Activated CD8-positive, alpha-beta T cell treated with anti-CD3 and anti-CD28 coated beads for 36 hours (primary cell): ENCODE measurements around the gene UCHL3. TPM values are rescaled to one million over a fixed set of nuclear protein-coding genes. Genes with fewer than 3 reads are reported as not detected.

Experiments used
- ATAC-seq: fragments of 200-7000 bp; cut with Tn5 transposase; one replicate; pipeline ENCODE4 v1.10.0; 2021; ENCODE audit warnings: mild to moderate bottlenecking, moderate library complexity
- CTCF ChIA-PET: fragments of 350-600 bp; sonication (Branson Sonifier 250); formaldehyde crosslinking; loops from one replicate; lab custom pipeline; 2021; ENCODE audit warnings: antibody characterized with exemption; lab: Charles Lee
- POLR2A ChIA-PET: fragments of 350-600 bp; sonication (Branson Sonifier 250); formaldehyde crosslinking; loops from one replicate; lab custom pipeline; 2021; ENCODE audit warnings: antibody characterized with exemption; lab: Charles Lee
- DNase-seq: peaks from one replicate; pipeline ENCODE4 v3.0.0-alpha.2; 2020
- H3K27ac Mint-ChIP-seq: one replicate; pipeline ENCODE4 v1.8.0; 2021; ENCODE audit warnings: mild to moderate bottlenecking, mixed read lengths
- H3K27me3 Mint-ChIP-seq: one replicate; pipeline ENCODE4 v1.8.0; 2021; ENCODE audit warnings: mixed read lengths
- H3K36me3 Mint-ChIP-seq: one replicate; pipeline ENCODE4 v1.8.0; 2021; ENCODE audit warnings: low read depth, mixed read lengths
- H3K4me1 Mint-ChIP-seq: one replicate; pipeline ENCODE4 v1.8.0; 2021; ENCODE audit warnings: low read depth, mixed read lengths
- H3K4me3 Mint-ChIP-seq: one replicate; pipeline ENCODE4 v1.8.0; 2021; ENCODE audit warnings: mild to moderate bottlenecking, moderate library complexity, mixed read lengths
- H3K9me3 Mint-ChIP-seq: one replicate; pipeline ENCODE4 v1.8.0; 2021; ENCODE audit warnings: mixed read lengths
- intact Hi-C: fragments of 100-400 bp; cut with micrococcal nuclease; formaldehyde crosslinking; loops from one replicate; pipeline ENCODE4 v1.10.0; 2022
- total RNA-seq, 2 experiments: library from RNA; stranded (reverse); gene quantifications; one replicate each; pipeline ENCODE4 v1.2.3, GENCODE V29; 2021
- TF ChIP-seq, protein P1 (sequence below): fragments of 200-600 bp; IDR thresholded peaks from one replicate; pipeline ENCODE4 v1.8.0; 2022; ENCODE audit warnings: antibody characterized with exemption, mild to moderate bottlenecking

UCHL3 gene
- total RNA-seq, 2 experiments from 2014 or later, result 32.9 to 36.4 TPM

- POLR2A ChIA-PET, result no interaction called here
- peak overlapping the region; percentile 49 for H3K27ac Mint-ChIP-seq
- no peaks in the 10 kb centered on the region for H3K9me3 Mint-ChIP-seq
- H3K4me3 Mint-ChIP-seq, result peak overlapping the region; percentile 73
- H3K27me3 Mint-ChIP-seq, result peaks cover 18% of the 10 kb centered on the region
- intact Hi-C loops, result no loop called here
- H3K4me1 Mint-ChIP-seq, result peaks cover 8% of the 10 kb centered on the region
- no peaks in the 10 kb centered on the region for H3K36me3 Mint-ChIP-seq
- CTCF ChIA-PET, result no interaction called here
- DNase-seq (peak; percentile 55), ATAC-seq (peak; percentile 70)
- TF ChIP-seq, protein P1, sequence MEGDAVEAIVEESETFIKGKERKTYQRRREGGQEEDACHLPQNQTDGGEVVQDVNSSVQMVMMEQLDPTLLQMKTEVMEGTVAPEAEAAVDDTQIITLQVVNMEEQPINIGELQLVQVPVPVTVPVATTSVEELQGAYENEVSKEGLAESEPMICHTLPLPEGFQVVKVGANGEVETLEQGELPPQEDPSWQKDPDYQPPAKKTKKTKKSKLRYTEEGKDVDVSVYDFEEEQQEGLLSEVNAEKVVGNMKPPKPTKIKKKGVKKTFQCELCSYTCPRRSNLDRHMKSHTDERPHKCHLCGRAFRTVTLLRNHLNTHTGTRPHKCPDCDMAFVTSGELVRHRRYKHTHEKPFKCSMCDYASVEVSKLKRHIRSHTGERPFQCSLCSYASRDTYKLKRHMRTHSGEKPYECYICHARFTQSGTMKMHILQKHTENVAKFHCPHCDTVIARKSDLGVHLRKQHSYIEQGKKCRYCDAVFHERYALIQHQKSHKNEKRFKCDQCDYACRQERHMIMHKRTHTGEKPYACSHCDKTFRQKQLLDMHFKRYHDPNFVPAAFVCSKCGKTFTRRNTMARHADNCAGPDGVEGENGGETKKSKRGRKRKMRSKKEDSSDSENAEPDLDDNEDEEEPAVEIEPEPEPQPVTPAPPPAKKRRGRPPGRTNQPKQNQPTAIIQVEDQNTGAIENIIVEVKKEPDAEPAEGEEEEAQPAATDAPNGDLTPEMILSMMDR, result no peak
These were observed 87.0 kb downstream of the UCHL3 start for GRCh38 chr13:75636436-75637180.

DNA sequence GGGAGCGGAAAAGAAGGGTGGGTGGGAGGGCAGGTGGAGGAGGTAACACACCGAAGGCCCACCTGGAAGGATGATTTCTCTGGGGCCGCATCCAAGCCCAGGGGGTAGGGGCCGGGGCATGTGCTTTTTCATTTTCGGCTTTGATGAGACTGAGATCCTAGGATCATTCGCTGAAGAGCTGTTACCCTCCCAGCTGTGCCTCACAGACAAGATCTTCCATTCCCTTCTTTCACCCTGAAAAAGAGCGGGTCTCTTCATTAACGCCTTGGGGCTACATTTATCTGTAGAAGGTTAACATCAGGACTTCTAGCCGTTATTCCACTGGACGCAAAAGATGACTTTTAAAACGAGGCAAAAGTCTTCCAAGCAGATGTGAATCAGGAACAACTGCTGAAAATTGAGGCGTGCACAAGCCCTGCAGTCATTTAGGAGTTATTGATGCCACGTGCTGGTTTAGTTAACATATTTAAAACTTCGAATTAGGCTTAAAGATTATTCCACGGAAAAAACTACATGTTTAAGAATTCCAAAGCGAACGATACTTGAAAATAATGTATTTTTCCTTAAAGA lies 87.7 kb downstream of the UCHL3 start:
- ChIA-PET POLR2A (interaction anchor here (0.6 kb wide), 1 partner anchor 312 kb away, joined by 3 read pairs; no protein-coding TSS in a partner anchor), CTCF (no interaction called here)
- Mint-ChIP-seq H3K27me3 (peaks cover 18% of the 10 kb centered on the region), H3K9me3 (no peaks in the 10 kb centered on the region), H3K27ac (no peak overlapping the region), H3K36me3 (no peaks in the 10 kb centered on the region), H3K4me1 (peaks cover 8% of the 10 kb centered on the region), H3K4me3 (peak overlapping the region; percentile 73)
- ATAC-seq (no peak), DNase-seq (peak; percentile 5)
- TF ChIP-seq, protein P1, result no peak
- intact Hi-C loops, result no loop called here

DNA sequence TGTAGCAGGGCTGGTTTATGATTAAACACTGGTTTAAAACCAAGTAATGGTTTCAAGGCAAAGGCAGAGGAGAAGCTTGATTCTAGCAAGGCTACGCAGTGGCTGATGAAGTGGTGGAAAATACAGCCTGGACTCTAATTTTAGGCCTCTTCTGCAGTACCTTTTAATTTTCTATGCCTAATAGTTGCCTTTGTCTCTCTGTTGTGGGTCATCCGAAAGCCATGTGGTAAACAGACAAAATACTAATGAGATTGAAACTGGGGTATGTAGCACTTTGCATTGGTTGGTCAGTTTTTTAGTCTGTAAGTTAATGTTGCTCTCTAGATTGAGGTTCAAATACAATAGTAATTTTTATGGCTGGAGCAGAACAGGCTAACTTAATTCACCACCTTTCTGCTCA lies 89.9 kb downstream of the UCHL3 start:
- Mint-ChIP-seq H3K9me3 (no peaks in the 10 kb centered on the region), H3K36me3 (no peaks in the 10 kb centered on the region), H3K27me3 (peaks cover 18% of the 10 kb centered on the region), H3K4me3 (no peak overlapping the region), H3K27ac (no peak overlapping the region), H3K4me1 (peaks cover 5% of the 10 kb centered on the region)
- ChIA-PET POLR2A (no interaction called here), CTCF (no interaction called here)
- DNase-seq (no peak), ATAC-seq (no peak)
- intact Hi-C loops, result no loop called here
- TF ChIP-seq, protein P1, result no peak

GRCh38 chr13:75641026-75641425 lies 91.4 kb downstream of the UCHL3 start:
- no peaks in the 10 kb centered on the region for H3K9me3 Mint-ChIP-seq
- TF ChIP-seq, protein P1, result no peak
- CTCF ChIA-PET, result interaction anchor here (0.9 kb wide), 1 partner anchor 27 kb away, joined by 3 read pairs; no protein-coding TSS in a partner anchor
- H3K27me3 Mint-ChIP-seq, result peaks cover 18% of the 10 kb centered on the region
- no peak for ATAC-seq
- no peaks in the 10 kb centered on the region for H3K36me3 Mint-ChIP-seq
- POLR2A ChIA-PET, result interaction anchor here (0.6 kb wide), 1 partner anchor 19 kb away, joined by 3 read pairs; no protein-coding TSS in a partner anchor
- intact Hi-C loops, result no loop called here
- no peak overlapping the region for H3K4me3 Mint-ChIP-seq
- no peak for DNase-seq
- H3K4me1 Mint-ChIP-seq, result peaks cover 5% of the 10 kb centered on the region
- H3K27ac Mint-ChIP-seq, result no peak overlapping the region

- H3K27ac Mint-ChIP-seq, result no peak overlapping the region
- no peaks in the 10 kb centered on the region for H3K36me3 Mint-ChIP-seq
- TF ChIP-seq, protein P1, result no peak
- CTCF ChIA-PET, result interaction anchor here (0.6 kb wide), 1 partner anchor 197 kb away, joined by 4 read pairs; no protein-coding TSS in a partner anchor
- no peaks in the 10 kb centered on the region for H3K4me1 Mint-ChIP-seq
- POLR2A ChIA-PET, result interaction anchor here (0.6 kb wide), 1 partner anchor 92 kb away, joined by 3 read pairs; no protein-coding TSS in a partner anchor
- ATAC-seq, result no peak
- no peak for DNase-seq
- H3K9me3 Mint-ChIP-seq, result no peaks in the 10 kb centered on the region
- intact Hi-C loops, result no loop called here
- H3K27me3 Mint-ChIP-seq, result peaks cover 7% of the 10 kb centered on the region
- no peak overlapping the region for H3K4me3 Mint-ChIP-seq
These were observed 93.6 kb downstream of the UCHL3 start for GRCh38 chr13:75643182-75643581.
